Upper lobe of left lung (tissue), 4 donors: ENCODE data around the gene TMEM171.

ENCODE experiments used
- POLR2AphosphoS5 ChIP-seq, 2 donors: sonication (generic); formaldehyde crosslinking; IDR thresholded peaks; one replicate each; pipeline ENCODE4 v1.5.1; 2017; ENCODE audit warnings: antibody characterized with exemption in 2 of 2
- TF ChIP-seq, protein P1 (sequence below), 6 experiments: fragments of 450-650 bp in 4 of 6; fragments of 200-600 bp in 2 of 6; sonication (generic) in 2 of 6; IDR thresholded peaks; one replicate each; pipeline ENCODE4 v1.5.1; 2016 to 2019; ENCODE audit warnings: antibody characterized with exemption in 6 of 6

DNA sequence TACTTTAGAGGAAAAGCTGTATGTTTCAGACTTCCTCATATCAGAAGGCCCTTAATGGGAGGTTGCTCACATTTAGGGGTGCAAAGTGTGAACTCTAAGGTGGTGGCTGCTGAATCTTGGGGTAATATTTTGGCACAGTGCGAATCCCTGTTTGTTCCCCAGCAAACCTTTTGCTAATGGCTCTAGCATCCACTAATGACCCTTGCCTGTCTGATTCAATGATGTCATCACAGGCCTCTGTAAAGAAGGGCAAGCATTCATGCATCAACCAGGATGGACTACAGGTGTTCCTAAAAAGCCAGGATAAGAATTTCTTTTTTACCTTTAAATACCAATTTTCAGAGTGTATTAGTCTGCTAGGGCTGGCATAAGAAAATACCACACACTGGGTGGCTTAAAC is 20.4 kb downstream of the TMEM171 start:
- TF ChIP-seq, protein P1, sequence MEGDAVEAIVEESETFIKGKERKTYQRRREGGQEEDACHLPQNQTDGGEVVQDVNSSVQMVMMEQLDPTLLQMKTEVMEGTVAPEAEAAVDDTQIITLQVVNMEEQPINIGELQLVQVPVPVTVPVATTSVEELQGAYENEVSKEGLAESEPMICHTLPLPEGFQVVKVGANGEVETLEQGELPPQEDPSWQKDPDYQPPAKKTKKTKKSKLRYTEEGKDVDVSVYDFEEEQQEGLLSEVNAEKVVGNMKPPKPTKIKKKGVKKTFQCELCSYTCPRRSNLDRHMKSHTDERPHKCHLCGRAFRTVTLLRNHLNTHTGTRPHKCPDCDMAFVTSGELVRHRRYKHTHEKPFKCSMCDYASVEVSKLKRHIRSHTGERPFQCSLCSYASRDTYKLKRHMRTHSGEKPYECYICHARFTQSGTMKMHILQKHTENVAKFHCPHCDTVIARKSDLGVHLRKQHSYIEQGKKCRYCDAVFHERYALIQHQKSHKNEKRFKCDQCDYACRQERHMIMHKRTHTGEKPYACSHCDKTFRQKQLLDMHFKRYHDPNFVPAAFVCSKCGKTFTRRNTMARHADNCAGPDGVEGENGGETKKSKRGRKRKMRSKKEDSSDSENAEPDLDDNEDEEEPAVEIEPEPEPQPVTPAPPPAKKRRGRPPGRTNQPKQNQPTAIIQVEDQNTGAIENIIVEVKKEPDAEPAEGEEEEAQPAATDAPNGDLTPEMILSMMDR (IDR thresholded peaks at IDR 0.05), result no peak
- no peak for TF ChIP-seq POLR2AphosphoS5 (IDR thresholded peaks at IDR 0.05)
